NCI-H524 (cell line): ENCODE results near the gene SRGAP1.
A peak's percentile ranks its signal among the peaks of the same experiment; 100 is the strongest.
"Not testable (repeated sequence)": the region's sequence is repeated elsewhere in the genome, so short reads cannot be mapped to it uniquely, and the experiment has no call there.

ENCODE experiments used
- DNase-seq, 2 experiments: peaks; one replicate each; lab custom pipeline; 2025; lab: John Stamatoyannopoulos, UW

Gene SRGAP1

DNA sequence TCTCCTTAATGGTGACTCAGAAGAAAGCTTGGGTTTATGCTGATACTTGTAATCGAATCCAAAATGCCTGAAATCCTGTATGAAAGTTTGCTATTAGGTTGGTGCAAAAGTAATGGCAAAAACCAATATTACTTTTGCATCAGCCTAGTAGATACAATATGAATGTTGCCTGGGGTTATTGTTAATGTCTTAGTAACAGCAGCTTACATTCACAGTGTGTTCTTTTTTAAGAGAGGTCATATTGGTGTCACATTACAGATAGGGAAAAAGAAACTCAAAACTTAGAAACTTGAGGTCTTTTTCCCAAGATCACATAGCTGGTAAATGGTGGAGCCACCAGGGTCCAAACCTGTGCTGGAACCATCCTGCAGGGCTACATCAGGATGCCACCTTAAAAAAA is 25.2 kb downstream of the SRGAP1 start:
- no peak for DNase-seq

DNA sequence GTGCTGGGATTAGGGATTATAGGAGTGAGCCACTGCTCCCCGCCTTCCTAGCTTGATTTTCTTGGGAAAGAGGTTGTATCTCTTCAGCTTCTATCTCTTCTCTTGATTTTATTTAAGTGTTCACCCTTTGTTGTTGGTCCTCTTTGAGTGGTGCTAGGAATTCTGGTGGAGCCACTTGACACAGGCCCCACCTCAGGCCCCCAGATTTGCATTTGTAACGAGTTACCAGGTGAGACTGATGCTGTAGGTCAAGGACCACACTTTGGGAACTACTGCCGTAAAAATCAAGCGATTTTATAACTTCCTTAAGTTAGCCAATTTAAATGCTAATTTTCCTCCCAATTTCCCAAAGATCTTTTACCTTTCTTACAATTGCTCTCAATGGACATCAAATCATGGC is 26.3 kb downstream of the SRGAP1 start:
- no peak for DNase-seq

DNA sequence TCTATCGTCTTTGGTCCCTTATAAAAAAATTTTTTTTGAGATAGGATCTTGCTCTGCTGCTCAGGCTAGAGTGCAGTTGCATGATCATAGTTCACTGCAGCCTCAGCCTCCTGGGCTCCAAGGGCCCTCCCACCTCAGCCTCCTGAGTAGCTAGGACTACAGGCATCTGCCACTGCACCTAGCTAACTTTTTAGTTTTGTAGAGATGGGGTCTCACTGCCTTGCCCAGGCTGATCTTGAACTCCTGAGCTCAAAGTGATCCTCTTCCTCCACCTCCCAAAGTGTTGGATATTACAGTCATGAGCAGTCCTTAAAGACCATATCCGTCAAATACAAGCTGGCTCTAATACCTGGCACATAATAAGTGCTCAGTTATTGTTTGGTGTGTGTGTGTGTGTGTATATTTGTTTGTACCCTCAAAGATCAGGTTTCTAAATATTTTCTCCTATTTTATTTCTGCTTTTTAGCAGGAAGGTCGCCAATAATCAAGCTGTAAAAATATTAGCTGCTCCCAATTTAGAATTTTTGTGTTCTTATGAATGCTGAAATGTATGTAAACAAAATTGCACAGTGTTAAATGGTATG is 30.5 kb downstream of the SRGAP1 start:
- DNase-seq: no peak

DNA sequence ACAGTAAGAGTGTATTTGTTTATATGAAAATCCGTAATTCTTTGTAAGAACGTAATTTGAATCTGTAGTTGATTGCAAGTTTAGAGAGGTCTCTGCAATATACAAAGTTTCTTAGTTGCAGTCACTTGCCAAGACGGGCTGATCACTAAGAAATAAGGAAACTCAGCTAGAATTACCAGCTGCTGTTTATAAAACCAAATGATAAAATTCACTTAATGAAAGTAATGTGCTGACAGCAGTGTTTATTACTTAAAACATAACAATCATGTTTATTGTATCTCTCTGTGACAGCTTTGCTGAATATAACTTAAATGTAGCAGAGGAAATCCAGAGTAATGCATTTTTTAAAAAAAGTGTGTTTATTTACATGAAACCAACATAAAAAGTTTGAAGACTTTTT is 31.2 kb downstream of the SRGAP1 start:
- no peak for DNase-seq

DNA sequence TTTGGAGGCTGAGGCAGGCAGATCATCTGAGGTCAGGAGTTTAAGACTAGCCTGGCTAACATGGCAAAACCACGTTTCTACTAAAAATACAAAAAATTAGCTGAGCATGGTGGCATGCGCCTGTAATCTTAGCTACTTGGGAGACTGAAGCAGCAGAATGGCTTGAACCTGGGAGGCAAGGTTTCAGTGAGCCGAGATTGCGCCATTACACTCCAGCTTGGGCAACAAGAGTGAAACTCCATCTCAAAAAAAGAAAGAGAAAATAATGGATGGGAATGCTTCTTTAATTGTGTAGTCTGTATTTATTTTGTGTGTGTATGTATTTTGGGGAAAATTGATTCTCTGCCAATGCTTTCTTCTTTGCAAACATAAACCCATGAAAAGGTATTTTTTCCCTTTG is 32.5 kb downstream of the SRGAP1 start:
- no peak for DNase-seq

DNA sequence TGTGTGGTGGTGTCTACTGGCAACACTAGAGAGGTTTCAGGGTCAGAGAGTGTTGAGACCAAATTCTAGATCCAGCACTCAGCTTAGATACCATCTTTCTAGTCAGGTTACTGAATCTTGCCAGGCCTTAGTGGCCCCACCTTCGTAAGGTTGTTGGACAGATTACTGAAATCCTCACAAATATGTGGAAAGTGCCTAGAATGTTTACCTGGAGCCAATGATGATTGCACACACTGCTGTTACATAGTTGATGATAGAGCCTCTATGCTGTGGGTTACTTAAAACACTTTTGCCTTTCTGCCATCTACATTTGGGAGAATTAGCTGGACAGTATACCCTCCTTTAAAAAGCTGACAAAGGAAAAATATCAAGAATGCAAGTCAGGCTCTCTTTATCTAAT is 33.2 kb downstream of the SRGAP1 start:
- DNase-seq: no peak

DNA sequence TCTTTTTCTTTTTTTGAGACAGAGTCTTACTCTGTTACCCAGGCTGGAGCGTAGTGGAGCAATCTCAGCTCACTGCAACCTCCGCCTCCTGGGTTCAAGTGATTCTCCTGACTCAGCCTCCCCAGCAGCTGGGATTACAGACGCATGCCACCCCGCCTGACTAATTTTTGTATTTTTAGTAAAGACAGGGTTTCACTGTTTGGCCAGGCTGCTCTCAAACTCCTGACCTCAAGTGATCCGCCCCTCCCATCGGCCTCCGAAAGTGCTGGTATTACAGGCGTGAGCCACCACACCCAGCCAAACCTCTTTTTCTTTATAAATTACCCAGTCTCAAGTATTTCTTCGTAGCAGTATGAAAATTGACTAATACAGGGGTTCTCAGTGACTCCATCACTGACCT is 35.7 kb downstream of the SRGAP1 start:
- DNase-seq: not testable (repeated sequence)

DNA sequence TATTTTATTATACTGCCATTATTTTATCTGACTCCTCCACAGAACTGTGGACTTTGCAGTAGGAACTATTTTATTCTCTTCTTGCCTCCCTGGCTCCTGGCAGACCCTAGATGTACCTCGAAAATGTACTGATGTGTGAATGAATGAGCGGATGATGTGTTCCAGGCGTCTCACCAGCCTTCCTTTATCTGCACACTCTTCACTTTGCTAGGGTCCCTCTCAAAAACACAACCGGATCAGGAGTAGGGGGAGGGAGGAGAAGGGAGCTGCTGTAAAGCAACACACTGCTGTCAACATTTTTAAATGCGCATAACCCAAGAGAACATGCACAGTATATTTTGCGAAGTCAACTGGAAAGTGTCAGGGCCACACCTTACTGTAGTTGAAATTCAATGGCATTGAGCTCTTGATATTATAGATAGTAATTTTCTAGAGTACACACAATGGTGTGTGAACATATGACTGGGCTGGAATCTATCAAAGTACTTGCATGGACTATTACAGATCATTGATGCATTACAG is 36.3 kb downstream of the SRGAP1 start:
- DNase-seq: no peak

DNA sequence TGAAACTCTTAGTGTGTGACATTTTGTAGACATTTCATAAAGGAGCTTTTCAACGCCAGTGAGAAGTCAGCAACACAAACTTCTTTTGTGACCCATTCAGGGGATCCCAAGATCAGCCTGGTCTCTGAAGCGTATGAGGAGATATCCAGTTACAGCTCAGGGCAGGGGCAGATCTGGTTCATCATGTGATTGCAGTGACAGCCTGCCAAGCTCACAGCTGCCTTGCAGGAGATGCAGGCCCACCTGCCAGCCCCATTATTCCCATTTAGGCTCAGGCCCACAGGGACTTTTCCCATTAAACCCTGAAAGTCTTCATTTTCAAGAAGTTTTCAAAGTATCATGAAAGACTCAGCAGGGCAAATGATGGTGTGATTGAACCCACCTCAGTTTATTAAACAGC is 38.3 kb downstream of the SRGAP1 start:
- DNase-seq: peak; percentile 63 to 87

DNA sequence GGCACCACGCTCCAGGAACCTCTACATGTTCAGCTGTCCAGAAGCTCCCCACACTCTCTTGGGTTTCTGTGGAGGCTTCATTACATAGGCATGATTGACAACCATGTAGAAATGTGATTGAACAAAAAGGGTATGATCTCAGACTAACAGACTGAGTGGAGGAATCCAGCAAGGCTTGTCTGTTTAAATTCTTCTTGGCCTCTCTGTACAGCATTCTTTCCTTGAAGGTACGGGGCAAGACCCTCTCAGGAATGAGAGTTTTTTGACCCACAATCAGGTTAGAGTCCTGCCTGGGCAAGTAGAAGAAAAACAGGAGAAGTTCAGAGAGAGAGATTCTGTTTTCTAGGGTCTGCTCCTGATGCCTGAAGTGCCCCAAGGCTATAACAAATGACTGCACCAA is 40.9 kb downstream of the SRGAP1 start:
- DNase-seq: no peak

DNA sequence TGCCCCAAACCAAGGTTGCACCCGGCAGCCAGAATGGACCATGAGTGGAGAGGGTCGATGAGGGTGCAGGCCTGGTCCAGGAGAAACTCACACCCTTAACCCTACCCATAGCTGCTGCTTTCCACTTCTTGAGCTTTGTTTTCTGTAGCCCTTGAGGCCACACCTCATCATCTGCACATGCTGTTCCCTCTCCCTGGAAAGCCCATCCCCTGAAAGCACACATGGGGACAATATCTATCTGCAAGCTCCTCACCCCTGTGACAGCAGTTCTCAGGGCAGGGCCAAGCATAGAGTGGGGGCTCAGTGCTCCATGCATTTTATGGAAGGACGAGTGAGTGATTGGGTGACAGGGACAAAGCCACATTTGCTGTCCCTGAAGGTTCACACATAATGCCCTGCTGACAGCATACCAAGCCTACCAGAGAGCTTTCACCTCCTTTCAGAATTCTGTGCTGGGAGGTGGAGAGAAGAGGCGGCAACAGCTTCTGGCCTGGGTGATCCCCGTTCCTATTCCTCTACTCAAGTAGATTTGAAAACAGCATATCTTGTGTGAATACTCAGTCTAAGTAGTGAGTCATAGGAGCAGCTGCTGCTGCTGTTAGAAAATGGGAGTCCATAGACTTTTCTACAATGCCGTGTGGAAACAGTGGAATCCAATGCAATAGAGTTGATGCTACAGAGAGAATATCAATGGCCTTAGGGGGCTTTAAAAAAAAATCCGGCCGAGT is 44.6 kb downstream of the SRGAP1 start:
- no peak for DNase-seq

DNA sequence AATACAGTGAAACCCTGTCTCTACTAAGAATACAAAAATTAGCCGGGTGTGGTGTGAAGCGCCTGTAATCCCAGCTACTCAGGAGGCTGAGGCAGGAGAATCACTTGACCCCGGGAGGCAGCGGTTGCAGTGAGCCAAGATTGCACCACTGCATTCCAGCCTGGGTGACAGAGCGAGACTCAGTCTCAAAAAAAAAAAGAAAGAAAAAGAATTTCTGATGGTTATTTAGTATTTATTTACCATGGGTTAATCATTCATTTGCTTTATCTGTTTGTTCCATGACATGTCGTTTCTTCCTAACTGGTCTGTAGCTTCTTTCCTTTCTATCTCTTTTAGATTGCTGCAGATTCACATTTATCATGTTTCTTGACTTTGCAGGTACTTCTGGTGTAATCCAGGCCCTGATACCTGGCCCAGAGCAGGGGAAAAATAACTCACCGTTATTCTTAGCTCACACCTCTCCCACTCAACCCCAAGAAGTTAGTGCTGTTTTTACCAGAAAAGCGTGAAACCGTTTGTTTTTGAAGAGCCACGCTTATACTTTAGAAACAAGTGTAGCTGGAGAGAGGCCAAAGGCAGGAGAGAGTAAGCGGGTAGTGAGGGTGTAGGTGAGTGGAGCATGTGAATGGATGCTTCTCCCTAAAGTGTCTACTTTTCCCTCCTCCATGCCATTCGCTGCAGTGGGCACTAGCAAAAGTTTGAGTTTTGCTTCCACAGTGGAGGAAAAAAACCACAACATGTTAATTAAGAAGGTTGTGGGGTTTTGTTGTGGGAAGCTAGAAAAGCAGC is 45.4 kb downstream of the SRGAP1 start:
- no peak for DNase-seq

DNA sequence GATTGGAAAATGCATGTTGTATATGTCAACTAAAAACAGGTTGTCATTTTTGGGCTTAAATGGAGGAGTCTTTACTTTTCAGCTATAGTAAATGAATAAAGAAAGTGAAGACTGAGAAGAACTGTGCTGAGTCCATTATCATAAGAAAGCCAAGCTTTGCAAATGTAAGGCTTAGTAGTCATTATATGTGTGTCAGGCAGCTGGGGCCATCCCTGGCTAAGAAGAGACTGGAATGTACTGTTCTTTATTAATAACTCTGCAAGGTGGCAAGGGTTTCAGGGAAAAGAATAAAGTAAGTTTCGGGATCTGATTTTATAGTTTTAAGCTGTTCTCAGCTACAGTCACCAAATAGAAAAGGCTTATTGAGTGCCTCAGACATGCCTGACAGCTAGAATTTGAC is 48.7 kb downstream of the SRGAP1 start:
- no peak for DNase-seq

DNA sequence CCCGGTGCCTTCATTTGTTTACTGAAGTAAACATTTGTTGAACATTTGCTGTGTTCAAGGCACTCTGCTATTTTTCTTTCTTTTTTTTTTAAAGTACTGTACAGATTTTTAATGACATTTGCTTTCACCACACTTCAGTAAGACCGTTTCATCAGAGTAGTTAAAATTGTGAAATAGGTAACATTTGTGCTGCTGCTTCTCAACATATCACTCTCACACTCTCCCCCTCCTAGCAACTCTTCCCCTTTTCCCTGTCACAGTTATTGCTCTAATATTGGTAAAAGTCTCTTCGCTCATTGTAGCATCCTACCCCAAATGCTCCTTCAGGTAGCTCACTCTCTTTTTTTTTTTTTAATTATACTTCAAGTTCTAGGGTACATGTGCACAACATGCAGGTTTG is 49.6 kb downstream of the SRGAP1 start:
- DNase-seq: no peak

DNA sequence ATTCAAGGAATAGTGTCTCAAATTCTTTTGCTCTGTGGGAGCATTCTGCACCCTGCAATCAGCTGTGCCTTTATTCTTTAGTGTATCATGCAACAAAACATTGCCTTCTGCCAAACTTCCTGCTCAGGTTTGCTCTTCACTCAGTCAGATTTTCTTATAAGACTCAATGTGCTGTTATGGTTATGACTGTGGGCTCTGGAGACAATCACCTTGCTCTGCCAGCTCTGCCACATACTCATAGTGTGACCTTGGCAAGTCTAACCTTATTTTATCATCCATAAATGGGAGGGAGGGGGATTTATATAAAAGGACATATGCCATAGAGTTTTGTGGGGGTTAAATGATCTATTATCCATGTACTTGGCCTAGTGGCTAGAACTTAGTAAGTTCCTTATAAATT is 51.3 kb downstream of the SRGAP1 start:
- no peak for DNase-seq

DNA sequence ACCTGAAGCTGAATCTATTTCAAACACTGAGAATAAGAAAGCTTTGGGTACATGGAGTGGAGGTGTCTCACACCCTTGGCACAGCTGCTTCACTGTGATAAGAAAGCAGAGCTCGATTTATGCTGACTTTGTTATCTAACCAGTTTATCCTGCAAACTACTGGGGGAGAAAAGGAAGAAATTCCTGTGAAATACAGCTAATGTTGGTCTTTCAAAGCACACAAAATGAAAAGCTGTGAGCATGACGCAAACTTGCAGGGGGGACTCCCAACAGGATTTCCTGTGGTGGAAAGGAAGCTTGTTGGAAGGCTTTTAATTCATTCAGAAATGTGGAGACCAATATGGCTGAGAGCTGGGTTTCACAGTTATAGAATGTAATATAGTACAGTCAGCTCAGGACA is 53.4 kb downstream of the SRGAP1 start:
- DNase-seq: no peak

DNA sequence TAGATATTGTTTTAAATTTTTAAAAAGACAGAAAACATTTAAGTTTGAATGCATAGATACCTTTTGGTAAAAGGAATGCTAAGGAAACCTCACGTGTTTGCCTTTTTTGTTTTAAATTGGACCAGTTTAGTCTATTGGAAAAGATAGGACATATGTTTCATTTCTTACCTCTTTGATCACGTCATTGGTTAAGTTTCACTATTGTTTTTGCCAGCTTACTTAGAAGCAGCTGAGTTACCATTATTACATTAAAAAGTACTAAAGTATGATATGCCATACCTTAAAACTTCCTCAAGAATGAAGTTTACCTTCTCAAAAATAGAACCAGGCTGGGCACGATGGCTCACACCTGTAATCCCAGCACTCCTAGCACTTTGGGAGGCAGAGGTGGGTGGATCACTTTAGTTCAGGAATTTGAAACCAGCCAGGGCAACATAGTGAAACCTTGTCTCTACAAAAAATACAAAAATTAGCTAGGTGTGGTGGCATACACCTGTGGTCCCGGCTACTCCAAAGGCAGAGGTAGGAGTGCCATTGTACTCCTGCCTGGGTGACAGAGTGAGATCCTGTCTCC is 54.4 kb downstream of the SRGAP1 start:
- no peak for DNase-seq

DNA sequence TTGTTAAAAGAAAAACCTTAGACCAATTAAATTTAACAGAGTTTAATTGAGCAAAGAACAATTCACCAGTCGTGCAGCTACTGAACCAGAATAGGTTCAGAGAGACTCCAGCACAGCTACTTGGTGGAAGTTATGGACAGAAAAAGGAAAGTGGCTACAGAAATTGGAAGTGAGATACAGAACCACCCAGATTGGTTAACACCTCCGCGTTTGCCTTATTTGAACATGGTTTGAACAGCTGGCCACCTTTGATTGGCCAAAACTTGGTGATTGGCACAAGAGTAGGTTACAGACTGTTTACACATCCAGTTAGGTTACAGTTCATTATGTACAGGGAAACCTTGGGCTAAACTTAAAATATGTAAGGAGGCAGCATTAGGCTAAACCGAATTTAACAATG is 54.9 kb downstream of the SRGAP1 start:
- DNase-seq: no peak

DNA sequence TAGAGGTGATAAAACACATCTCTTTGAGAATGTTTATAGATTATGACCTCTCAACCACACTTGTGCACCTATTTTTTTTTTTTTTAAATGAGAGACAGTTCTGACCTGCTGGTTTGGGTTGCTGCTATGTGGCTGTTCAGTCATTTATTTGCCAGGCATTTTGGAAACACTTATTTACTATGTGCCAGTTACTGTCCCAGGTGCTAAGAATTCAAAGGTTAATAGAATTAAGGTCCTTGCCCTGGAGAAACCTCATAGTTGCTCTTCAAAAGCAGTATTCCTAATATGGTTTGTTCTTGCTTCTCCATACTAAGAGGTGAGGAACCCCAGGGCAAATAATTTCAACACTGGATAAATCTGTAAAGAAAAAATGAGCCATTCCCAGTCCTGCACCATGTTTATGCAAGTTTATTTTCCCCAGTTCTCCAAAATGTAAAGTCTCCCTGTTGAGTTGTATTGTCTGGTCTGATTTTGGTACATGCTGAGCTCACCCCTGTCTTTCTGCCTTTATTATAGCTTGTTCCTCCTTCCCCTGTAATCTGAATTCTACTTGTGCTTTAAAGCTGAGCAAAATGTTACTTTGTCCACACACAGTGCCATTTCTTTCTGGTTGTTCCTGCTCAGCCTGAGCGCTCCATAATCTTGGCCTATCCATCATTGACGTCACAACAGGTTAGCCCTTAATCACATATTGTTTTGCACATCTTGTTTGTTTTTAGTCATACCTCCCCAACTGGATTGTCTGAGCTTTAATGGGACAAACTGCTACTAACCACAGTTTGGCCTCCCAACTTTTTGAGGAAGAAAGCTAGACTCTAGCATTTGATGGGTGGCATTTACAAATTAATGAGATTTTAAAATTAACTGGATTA is 56.7 kb downstream of the SRGAP1 start:
- DNase-seq: no peak

DNA sequence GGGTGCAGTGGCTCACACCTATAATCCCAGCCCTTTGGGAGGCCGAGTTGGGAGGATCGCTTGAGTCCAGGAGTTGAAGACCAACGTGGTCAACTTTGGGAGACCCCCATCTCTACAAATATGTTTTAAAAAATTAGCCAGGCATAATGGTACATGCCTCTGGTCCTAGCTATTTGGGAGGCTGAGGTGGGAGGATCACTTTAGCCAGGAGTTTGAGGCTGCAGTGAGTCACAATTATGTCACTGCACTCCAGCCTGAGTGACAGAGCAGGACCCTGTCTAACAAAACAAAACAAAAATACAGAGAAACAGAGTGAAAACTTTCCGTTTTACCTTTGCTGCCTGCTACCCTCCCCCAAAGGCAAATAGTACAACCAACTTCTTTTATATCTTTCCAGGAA is 60.2 kb downstream of the SRGAP1 start:
- DNase-seq: no peak

DNA sequence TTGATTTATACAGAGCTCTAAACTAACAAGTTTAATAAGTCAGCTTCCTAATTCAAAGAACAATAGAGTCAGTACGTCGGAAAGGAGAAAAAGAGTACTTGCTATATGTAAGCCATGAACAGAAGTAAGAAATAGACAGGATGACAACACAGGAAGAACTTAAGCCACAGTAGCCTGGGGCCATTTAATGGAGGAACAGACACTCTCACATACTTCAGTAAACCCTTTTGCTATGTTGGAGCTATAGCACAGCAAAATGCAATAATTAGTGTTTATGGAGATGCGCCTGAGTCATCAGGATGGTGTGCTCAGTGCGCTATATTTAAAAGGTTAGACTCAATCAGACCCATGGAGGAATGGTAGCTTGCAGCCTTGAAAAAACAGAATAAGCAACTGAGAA is 61.0 kb downstream of the SRGAP1 start:
- no peak for DNase-seq

DNA sequence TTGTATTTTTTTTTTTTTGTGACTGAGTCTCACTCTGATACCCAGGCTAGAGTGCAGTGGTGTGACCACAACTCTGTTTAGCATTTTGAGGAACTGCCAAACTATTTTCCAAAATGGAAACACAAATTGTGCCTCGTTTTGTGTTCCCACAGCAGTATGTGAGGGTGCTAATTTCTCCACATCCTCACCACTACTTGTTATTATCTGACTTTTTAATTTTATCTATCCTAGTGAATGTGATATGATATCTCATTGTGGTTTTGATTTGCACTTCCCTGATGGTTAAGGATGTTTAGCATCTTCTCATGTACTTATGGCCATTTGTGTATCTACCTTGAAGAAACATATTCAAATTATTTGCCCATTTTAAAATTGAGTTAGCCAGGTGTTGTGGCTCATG is 62.4 kb downstream of the SRGAP1 start:
- DNase-seq: no peak
